Choroid plexus epithelial cell (primary cell): ENCODE measurements around the gene ZNF80.

Experiments used
- DNase-seq: peaks from one replicate; pipeline ENCODE4 v3.0.0-alpha.2; 2010; ENCODE audit warnings: low read depth
- H3K4me3 ChIP-seq: 2 replicates; pipeline ENCODE4 v1.5.1; 2011; ENCODE audit warnings: low read depth, mild to moderate bottlenecking, control low read depth, low read length, moderate library complexity
- TF ChIP-seq, protein P1 (sequence below): conservative IDR thresholded peaks from 2 replicates; pipeline ENCODE4 v1.5.1; 2011; ENCODE audit warnings: low read depth, mild to moderate bottlenecking, control low read depth, inconsistent platforms, low read length, moderate library complexity

Gene ZNF80

DNA sequence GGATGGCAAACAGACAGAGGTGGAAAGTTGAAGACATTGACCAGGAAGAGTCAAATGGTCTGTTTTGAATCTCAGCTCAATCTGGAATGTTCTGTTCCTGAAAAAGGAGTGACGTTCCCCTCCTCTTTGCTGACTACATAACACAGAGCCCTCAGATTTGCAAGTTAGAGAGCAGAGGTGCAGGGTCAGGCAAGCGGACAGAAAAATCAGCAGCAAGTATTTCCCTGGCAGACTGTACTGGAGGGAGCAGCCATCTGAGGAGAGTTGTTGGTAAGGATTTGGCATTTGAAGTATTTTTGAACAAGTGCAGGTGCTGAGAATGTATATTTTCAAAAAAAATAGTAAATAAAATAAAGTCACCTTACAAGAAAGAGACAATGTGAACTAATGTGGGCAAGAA, 17.6 kb downstream of the ZNF80 start:
- H3K4me3 ChIP-seq = no peak overlapping the region
- TF ChIP-seq, protein P1, sequence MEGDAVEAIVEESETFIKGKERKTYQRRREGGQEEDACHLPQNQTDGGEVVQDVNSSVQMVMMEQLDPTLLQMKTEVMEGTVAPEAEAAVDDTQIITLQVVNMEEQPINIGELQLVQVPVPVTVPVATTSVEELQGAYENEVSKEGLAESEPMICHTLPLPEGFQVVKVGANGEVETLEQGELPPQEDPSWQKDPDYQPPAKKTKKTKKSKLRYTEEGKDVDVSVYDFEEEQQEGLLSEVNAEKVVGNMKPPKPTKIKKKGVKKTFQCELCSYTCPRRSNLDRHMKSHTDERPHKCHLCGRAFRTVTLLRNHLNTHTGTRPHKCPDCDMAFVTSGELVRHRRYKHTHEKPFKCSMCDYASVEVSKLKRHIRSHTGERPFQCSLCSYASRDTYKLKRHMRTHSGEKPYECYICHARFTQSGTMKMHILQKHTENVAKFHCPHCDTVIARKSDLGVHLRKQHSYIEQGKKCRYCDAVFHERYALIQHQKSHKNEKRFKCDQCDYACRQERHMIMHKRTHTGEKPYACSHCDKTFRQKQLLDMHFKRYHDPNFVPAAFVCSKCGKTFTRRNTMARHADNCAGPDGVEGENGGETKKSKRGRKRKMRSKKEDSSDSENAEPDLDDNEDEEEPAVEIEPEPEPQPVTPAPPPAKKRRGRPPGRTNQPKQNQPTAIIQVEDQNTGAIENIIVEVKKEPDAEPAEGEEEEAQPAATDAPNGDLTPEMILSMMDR = no peak
- peak; percentile 50 for DNase-seq

DNA sequence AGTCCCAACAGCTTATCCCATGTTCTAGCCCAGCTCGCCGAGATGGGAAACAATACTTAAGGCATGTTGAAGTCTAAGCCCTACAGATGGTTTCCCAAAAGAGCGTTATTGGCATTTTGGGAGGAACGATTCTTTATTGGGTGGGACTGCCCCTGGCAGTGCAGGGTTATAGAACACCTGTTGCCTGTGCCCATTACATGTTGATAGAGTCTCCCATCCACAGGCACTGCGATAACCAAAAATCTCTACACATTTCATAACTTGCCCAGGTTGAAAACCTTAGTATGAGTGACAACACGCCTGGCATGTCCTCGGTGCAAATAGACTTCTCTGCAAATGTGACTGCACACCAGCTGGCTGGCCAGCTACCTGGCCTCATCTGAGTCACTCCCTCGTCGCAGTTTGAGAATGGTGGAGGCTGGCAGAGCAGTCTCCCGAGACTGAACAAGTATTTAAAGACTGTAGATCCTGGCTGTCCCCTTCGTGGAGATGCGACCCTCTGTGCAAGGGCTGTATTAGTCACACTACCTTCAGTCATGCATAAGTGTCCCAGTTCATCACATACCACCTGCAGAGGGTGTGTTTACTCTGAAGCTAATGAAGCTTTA, 18.7 kb downstream of the ZNF80 start:
- no peak for DNase-seq
- TF ChIP-seq, protein P1 = no peak
- H3K4me3 ChIP-seq = no peak overlapping the region

DNA sequence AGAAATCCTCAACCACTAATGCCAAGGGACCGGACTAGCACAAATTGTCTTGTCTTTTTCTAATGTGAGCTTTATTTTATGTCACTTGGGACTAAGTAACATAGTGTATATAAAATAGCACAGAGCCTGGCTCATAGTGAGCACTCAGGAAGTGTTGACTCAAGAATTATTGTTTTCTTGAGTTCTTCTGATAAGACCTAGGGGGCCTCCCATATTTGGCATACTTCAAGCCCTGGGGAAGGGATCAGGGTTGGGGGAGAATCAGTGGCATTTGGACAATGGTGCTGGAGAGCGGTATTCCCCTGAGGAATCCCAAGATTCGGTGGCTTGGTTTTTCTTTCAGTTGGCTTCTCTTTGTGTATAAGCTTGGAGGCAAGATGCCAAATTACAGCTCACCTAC, 19.4 kb downstream of the ZNF80 start:
- no peak overlapping the region for H3K4me3 ChIP-seq
- TF ChIP-seq, protein P1 = no peak
- peak; percentile 20 for DNase-seq

DNA sequence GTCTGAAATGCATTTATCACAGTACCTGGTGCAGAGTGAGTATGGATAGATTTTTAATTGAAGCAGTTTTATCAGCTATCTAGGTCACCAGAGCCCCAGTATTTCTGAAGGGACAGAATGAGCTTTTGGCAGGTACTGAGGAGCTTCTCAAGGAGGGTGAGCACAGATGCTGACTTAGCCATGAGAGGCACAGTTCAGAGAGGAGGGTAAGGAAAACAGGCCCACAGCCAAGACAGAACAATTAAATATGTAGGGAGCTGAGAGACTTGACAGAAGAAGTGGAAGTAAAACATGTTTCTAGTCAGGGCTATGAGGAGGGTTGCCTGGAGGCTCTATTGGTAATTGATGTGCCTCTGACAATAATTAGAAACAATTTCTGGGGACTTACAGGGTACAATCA, 20.1 kb downstream of the ZNF80 start:
- no peak overlapping the region for H3K4me3 ChIP-seq
- TF ChIP-seq, protein P1 = no peak
- peak; percentile 8 for DNase-seq

DNA sequence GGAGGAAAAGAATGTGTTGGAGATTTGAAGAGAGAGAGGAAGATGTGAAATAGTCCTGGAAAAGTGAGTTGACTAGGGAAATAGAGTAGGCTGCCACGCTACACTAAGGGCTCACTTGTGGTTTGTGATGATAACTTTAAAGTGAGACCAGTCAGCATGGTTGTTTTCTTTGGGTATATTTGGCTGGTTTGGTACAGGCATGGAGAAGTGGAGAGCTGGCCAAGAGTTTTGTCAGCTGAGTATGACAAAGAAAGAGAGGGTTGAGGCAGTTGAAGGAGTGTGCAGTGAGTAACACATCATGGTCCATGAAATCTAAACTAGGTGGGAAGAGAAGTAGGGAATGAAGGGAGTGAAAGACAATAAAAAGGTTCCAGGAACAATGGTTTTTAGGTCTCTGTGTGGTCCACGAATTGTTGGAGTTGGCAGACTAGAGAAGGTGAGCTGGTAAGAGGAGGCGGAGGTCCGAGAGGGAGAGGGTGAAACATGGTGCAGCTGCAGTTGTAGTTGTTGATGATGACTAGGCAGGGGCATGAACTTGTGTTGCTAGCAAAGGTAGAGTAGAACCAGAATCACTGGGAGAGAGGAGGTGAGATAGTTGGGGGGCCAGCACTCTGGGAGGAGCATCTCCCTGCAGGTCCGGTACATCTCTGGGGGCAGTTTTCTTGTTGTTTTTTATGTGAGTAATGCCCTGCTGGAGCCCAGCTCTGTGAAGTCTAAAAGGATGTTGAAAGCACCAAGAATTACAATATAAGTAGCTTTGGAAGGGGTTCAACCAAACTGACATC, 21.0 kb downstream of the ZNF80 start:
- TF ChIP-seq, protein P1 = no peak
- peak; percentile 26 for DNase-seq
- H3K4me3 ChIP-seq = no peak overlapping the region

DNA sequence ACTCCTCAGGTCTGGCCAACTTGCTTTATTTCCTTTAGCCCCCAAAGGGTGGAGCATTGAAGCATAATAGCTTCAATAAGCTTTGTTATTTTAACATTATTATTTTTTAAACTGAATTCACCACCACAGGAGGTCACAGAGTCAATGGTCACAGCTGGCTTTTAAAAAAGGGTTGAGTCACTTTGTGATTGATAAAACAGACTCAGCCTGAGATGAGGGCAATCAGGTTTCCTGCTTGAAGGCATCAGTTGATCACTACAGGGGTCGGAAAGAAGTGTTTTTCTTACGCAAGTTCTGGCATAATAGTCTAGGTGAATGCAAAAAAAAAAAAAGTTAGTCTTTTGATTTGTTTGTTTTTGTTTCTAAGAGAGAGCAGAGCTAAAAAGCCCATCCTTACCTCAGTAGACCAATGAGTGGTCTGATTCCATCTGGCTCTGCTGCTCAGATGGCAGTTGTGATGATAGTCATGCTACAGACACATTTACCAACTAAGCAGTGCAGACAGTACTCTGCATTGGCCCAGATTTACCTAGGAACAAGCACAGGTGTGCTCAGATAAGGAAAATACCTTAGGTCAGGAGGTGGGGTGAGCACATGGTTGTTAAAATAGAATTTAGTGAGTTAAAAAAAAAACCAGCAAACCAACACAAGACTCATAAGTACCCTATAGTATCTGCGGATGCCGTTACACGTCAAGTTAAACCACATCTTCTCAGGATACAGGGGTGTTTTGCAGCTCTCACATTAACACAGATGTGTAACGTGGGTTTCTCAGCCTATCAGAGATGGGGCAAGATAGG, 22.6 kb downstream of the ZNF80 start:
- TF ChIP-seq, protein P1 = no peak

More for the DNA sequence above, 22.6 kb downstream of the ZNF80 start:
- DNase-seq = peak; percentile 53
- peak overlapping the region; percentile 48 for H3K4me3 ChIP-seq
